Mesothelial cell of epicardium (in vitro differentiated cells): Measurements from ENCODE around the gene ZNF329. TPM values are rescaled to one million over a fixed set of nuclear protein-coding genes. Genes with fewer than 3 reads are reported as not detected.

Experiments
- DNase-seq, 2 experiments: peaks; one replicate each; pipeline ENCODE4 v3.0.0; 2021; ENCODE audit warnings: low spot score in 2 of 2; ENCODE audit not compliant: unreplicated experiment in 2 of 2
- H3K27ac Mint-ChIP-seq: 2 replicates; pipeline ENCODE4 v1.8.0; 2021; ENCODE audit warnings: mixed read lengths
- H3K27me3 Mint-ChIP-seq: 2 replicates; pipeline ENCODE4 v1.8.0; 2021; ENCODE audit warnings: low read depth, mixed read lengths
- H3K36me3 Mint-ChIP-seq: 2 replicates; pipeline ENCODE4 v1.8.0; 2021; ENCODE audit warnings: mixed read lengths
- H3K4me1 Mint-ChIP-seq: 2 replicates; pipeline ENCODE4 v1.8.0; 2021; ENCODE audit warnings: mixed read lengths
- H3K4me3 Mint-ChIP-seq: 2 replicates; pipeline ENCODE4 v1.8.0; 2021; ENCODE audit warnings: mild to moderate bottlenecking, moderate library complexity, mixed read lengths
- H3K9me3 Mint-ChIP-seq: 2 replicates; pipeline ENCODE4 v1.8.0; 2021; ENCODE audit warnings: mixed read lengths
- total RNA-seq: library from RNA; stranded (reverse); gene quantifications from 3 replicates; pipeline ENCODE4 v1.2.1, GENCODE V29; 2021
- TF ChIP-seq, protein P1 (sequence below): fragments of 200-600 bp; sonication (generic); IDR thresholded peaks from one replicate; pipeline ENCODE4 v1.5.0; 2021; ENCODE audit warnings: antibody characterized with exemption; ENCODE audit not compliant: unreplicated experiment

The ZNF329 gene
- total RNA-seq, 1 donor from 2014 or later: 13.6 TPM

DNA sequence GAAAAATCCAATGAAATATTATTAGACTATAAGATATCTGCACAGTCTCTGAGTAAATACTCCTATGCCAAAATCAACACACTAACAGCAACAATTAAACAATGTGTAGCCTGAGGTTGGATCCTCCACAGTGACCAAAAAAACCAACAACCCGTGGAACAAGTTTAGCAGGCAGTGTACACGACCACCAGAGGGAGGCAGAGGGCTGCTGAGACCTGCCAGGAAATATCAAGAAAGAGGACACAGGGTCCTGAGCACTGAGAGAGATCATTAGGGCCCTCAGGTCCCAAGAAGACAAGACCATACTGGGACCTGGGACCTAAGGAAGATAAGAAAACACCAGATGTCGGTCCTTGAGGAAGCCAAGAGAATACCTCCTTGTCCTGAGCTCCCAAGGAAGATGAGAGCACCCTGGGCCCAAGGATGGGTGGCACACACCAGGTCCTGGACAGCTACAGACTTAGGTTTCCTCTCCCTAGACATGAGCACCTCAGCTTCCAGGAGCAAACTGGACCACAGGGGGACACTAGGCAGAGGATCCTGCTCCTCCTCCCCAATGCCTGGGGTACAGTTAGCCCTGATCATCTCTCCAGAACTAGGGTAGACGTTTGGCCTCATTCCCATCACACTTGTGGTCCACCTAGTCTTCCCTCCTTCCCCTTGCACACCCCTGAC lies 31.4 kb upstream of the ZNF329 start:
- Mint-ChIP-seq H3K27me3 (no peaks in the 10 kb centered on the region), H3K4me3 (peak overlapping the region; percentile 91), H3K4me1 (peaks cover 8% of the 10 kb centered on the region), H3K27ac (peak overlapping the region; percentile 99), H3K9me3 (peaks cover 50% of the 10 kb centered on the region), H3K36me3 (peaks cover 67% of the 10 kb centered on the region)
- DNase-seq: no peak
- TF ChIP-seq, protein P1, sequence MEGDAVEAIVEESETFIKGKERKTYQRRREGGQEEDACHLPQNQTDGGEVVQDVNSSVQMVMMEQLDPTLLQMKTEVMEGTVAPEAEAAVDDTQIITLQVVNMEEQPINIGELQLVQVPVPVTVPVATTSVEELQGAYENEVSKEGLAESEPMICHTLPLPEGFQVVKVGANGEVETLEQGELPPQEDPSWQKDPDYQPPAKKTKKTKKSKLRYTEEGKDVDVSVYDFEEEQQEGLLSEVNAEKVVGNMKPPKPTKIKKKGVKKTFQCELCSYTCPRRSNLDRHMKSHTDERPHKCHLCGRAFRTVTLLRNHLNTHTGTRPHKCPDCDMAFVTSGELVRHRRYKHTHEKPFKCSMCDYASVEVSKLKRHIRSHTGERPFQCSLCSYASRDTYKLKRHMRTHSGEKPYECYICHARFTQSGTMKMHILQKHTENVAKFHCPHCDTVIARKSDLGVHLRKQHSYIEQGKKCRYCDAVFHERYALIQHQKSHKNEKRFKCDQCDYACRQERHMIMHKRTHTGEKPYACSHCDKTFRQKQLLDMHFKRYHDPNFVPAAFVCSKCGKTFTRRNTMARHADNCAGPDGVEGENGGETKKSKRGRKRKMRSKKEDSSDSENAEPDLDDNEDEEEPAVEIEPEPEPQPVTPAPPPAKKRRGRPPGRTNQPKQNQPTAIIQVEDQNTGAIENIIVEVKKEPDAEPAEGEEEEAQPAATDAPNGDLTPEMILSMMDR: no peak

DNA sequence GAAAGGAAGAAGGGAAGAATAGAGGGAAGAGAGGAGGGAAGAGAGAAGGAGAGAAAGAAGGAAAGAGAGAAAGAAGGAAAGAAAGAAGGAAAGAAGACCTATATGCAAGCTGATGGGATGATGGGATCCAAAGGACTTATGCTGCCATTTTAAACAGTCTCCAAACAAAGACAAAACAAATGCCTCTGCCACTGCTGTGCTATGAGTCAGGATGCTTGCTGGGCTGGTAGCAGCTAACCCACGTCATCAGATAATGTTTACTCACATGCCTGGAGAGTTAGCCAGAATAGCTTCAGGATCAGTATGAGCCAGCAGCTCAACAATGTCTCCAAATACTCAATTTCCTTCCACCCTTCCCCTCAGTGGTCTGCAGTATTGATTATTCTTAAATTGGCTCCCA lies 20.3 kb upstream of the ZNF329 start:
- Mint-ChIP-seq H3K9me3 (peaks cover 39% of the 10 kb centered on the region), H3K4me1 (no peaks in the 10 kb centered on the region), H3K36me3 (peaks cover 7% of the 10 kb centered on the region), H3K27ac (no peak overlapping the region), H3K27me3 (no peaks in the 10 kb centered on the region), H3K4me3 (no peak overlapping the region)
- no peak for DNase-seq
- TF ChIP-seq, protein P1: no peak

DNA sequence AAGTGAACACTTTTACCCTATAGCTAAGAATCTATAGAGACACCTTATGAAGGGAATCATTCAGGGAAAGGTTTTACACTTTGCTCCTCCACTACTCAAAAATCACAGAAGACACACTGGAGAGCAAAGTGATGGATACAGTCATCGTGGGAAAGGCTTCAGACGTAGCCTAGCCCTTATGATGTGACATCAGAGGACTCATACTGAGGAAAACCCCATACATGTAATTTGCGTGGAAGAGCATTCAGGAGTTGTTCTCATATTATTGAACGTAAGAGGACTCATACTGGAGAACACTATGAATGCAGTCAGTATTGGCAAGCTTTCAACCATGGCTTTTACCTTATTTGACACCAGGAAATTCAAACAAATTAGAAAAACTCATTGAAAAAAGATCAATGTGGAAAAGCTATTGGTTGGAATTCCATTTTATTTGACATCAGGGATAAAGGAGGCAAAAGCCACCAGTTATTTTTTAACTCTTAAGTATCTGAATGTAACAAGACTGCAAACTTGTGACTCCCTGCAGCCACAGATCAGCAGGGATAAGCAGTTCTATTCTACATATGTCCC lies 16.2 kb upstream of the ZNF329 start:
- H3K36me3 Mint-ChIP-seq: peaks cover 13% of the 10 kb centered on the region
- DNase-seq: no peak
- no peaks in the 10 kb centered on the region for H3K27me3 Mint-ChIP-seq
- H3K4me1 Mint-ChIP-seq: no peaks in the 10 kb centered on the region
- TF ChIP-seq, protein P1: no peak
- no peak overlapping the region for H3K4me3 Mint-ChIP-seq
- H3K27ac Mint-ChIP-seq: no peak overlapping the region
- H3K9me3 Mint-ChIP-seq: peaks cover 45% of the 10 kb centered on the region

DNA sequence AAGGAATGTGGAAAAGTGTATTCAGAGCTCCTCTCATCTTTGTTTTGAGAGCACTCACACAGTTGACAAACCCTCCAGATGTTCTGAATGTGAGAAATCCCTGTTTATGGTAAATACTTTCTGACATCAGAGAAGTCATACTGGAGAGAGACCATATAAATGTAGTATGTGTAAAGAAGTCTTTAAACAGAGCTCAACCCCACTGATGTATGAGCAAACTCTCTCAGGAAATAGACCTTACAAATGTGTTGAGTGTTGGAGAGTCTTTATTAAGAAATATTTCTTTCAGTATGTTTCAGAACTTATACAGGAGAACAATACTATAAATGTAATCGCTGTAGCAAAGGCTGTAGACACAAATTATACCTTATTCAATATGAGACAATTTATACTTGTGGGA lies 15.7 kb upstream of the ZNF329 start:
- Mint-ChIP-seq H3K36me3 (peaks cover 13% of the 10 kb centered on the region), H3K27me3 (no peaks in the 10 kb centered on the region), H3K4me1 (no peaks in the 10 kb centered on the region), H3K4me3 (no peak overlapping the region), H3K9me3 (peaks cover 47% of the 10 kb centered on the region), H3K27ac (no peak overlapping the region)
- TF ChIP-seq, protein P1: no peak
- no peak for DNase-seq

DNA sequence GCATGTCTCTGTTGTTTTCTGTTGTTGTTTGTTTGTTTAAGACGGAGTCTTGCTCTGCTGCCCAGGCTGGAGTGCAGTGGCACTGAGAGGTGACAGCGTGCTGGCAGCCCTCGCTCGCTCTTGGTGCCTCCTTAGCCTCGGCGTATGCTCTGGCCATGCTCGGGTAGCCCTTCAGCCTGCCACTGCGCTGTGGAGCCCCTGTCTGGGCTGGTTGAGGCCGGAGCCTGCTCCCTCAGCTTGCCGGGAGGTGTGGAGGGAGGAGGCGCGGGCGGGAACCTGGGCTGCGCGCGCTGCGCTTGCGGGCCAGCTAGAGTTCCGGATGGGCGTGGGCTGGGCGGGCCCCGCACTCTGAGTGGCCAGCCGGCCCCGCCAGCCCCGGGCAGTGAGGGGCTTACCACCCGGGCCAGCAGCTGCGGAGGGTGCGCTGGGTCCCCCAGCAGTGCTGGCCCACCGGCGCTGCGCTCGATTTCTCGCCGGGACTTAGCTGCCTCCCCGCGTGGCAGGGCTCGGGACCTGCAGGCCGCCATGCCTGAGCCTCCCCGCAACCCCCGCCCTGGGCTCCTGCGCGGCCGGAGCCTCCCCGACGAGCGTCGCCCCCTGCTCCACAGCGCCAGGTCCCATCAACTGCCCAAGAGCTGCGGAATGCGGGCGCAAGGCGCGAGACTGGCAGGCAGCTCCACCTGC lies 6.6 kb upstream of the ZNF329 start:
- H3K4me1 Mint-ChIP-seq: peaks cover 5% of the 10 kb centered on the region
- H3K4me3 Mint-ChIP-seq: no peak overlapping the region
- H3K9me3 Mint-ChIP-seq: peaks cover 11% of the 10 kb centered on the region
- TF ChIP-seq, protein P1: no peak
- no peaks in the 10 kb centered on the region for H3K27me3 Mint-ChIP-seq
- no peak for DNase-seq
- no peak overlapping the region for H3K27ac Mint-ChIP-seq
- peaks cover 11% of the 10 kb centered on the region for H3K36me3 Mint-ChIP-seq
